Breast epithelium (tissue), 4 donors: Measurements from ENCODE around the gene IFRD1. TPM values are rescaled to one million over a fixed set of nuclear protein-coding genes. Genes with fewer than 3 reads are reported as not detected.
"Not testable (repeated sequence)": the region's sequence is repeated elsewhere in the genome, so short reads cannot be mapped to it uniquely, and the experiment has no call there.

ENCODE experiments used
- DNase-seq, 2 donors: peaks; one replicate each; pipeline ENCODE4 v3.0.0-alpha.2; 2019; ENCODE audit warnings: low spot score in 2 of 2
- H3K27ac ChIP-seq, 2 donors: fragments of 200-600 bp; sonication (generic) in 1 of 2; one replicate each; pipeline ENCODE4 v1.5.1; 2016 to 2019; ENCODE audit warnings: mild to moderate bottlenecking in 1 of 2
- H3K27me3 ChIP-seq, 2 donors: fragments of 200-600 bp; sonication (generic) in 1 of 2; one replicate each; pipeline versions ENCODE4 v1.5.1 to v1.6.0; 2017 to 2019; ENCODE audit warnings: control low read depth in 1 of 2, mild to moderate bottlenecking in 1 of 2
- H3K36me3 ChIP-seq: fragments of 200-600 bp; one replicate; pipeline ENCODE4 v1.5.1; 2019
- H3K4me1 ChIP-seq, 2 donors: fragments of 200-600 bp; sonication (generic); one replicate each; pipeline ENCODE4 v1.5.1; 2016 to 2019; ENCODE audit warnings: control low read depth in 1 of 2
- H3K4me3 ChIP-seq, 3 donors: fragments of 200-600 bp; sonication (generic); 1 replicate in 2 of 3; 2 replicates in 1 of 3; pipeline ENCODE4 v1.5.1; 2016 to 2019; ENCODE audit warnings: mild to moderate bottlenecking in 3 of 3, moderate library complexity in 2 of 3
- H3K9me3 ChIP-seq, 2 donors: fragments of 200-600 bp; sonication (generic) in 1 of 2; one replicate each; pipeline ENCODE4 v1.5.1; 2016 to 2019; ENCODE audit warnings: control low read depth in 1 of 2
- POLR2A ChIP-seq: fragments of 450-650 bp; IDR thresholded peaks from one replicate; pipeline ENCODE4 v1.6.1; 2016; ENCODE audit warnings: antibody characterized with exemption, mild to moderate bottlenecking, moderate library complexity
- POLR2AphosphoS5 ChIP-seq, 3 donors: sonication (generic); formaldehyde crosslinking; IDR thresholded peaks; one replicate each; pipeline ENCODE4 v1.6.1; 2017; ENCODE audit warnings: antibody characterized with exemption in 3 of 3
- intact Hi-C: fragments of 100-400 bp; cut with DNase I; formaldehyde crosslinking; loops from one replicate; pipeline ENCODE4 v1.15.1; 2023; ENCODE audit warnings: low total_unique reads
- total RNA-seq, 3 donors: library from RNA; depleted of rRNA; stranded (reverse); fragments of >200 nt; gene quantifications; one replicate each; pipeline ENCODE4 v1.1.0, GENCODE V29; 2016
- TF ChIP-seq, protein P1 (sequence below), 3 donors: fragments of 450-650 bp; IDR thresholded peaks; one replicate each; pipeline ENCODE4 v1.5.1; 2016 to 2017; ENCODE audit warnings: antibody characterized with exemption in 3 of 3, mild to moderate bottlenecking in 3 of 3, moderate library complexity in 3 of 3

The IFRD1 gene
- total RNA-seq, 3 donors from 2014 or later, result 82.7 to 146 (median 91.8) TPM

GRCh38 chr7:112511451-112512202 is 61.4 kb downstream of the IFRD1 start:
- Histone ChIP-seq H3K4me1 (no peaks in the 10 kb centered on the region), H3K9me3 (no peaks in the 10 kb centered on the region), H3K36me3 (no peaks in the 10 kb centered on the region), H3K27me3 (no peaks in the 10 kb centered on the region), H3K4me3 (no peak overlapping the region), H3K27ac (no peak overlapping the region)
- no peak for DNase-seq
- TF ChIP-seq POLR2AphosphoS5 (IDR thresholded peaks at IDR 0.05) (no peak), POLR2A (no peak)
- TF ChIP-seq, protein P1, sequence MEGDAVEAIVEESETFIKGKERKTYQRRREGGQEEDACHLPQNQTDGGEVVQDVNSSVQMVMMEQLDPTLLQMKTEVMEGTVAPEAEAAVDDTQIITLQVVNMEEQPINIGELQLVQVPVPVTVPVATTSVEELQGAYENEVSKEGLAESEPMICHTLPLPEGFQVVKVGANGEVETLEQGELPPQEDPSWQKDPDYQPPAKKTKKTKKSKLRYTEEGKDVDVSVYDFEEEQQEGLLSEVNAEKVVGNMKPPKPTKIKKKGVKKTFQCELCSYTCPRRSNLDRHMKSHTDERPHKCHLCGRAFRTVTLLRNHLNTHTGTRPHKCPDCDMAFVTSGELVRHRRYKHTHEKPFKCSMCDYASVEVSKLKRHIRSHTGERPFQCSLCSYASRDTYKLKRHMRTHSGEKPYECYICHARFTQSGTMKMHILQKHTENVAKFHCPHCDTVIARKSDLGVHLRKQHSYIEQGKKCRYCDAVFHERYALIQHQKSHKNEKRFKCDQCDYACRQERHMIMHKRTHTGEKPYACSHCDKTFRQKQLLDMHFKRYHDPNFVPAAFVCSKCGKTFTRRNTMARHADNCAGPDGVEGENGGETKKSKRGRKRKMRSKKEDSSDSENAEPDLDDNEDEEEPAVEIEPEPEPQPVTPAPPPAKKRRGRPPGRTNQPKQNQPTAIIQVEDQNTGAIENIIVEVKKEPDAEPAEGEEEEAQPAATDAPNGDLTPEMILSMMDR (IDR thresholded peaks at IDR 0.05), result no peak
- intact Hi-C loops, result loop anchor here (5.0 kb wide), 1 partner anchor 729 kb away; no protein-coding TSS in a partner anchor

- no peaks in the 10 kb centered on the region for H3K27me3 ChIP-seq
- H3K4me1 ChIP-seq, result no peaks in the 10 kb centered on the region
- H3K4me3 ChIP-seq, result no peak overlapping the region
- intact Hi-C loops, result loop anchor here (5.0 kb wide), 1 partner anchor 730 kb away; no protein-coding TSS in a partner anchor
- no peak for DNase-seq
- no peak overlapping the region for H3K27ac ChIP-seq
- TF ChIP-seq POLR2AphosphoS5 (IDR thresholded peaks at IDR 0.05), result no peak
- TF ChIP-seq, protein P1 (IDR thresholded peaks at IDR 0.05), result no peak
- TF ChIP-seq POLR2A, result no peak
- H3K9me3 ChIP-seq, result no peaks in the 10 kb centered on the region
- H3K36me3 ChIP-seq, result no peaks in the 10 kb centered on the region
Measured at GRCh38 chr7:112512451-112513210, 62.4 kb downstream of the IFRD1 start.

DNA sequence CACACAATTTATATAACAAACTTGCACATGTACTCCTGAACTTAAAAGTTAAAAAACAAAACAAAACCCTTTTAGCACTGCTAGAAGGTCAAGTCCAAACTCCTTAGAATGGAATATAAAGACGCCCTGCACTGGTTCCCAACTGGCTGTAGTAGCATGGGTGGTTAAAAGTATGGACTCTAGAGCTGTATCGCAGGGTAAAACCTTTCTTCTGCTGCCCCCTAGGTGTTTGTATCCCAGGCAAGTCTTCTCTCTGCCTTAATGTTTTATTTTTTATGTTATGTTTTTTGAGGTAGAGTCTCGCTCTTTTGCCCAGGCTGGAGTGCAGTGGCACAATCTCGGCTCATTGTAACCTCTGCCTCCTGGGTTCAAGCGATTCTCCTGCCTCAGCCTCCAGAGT is 65.7 kb downstream of the IFRD1 start:
- no peaks in the 10 kb centered on the region for H3K9me3 ChIP-seq
- H3K4me1 ChIP-seq, result no peaks in the 10 kb centered on the region
- DNase-seq, result no peak
- no peaks in the 10 kb centered on the region for H3K36me3 ChIP-seq
- no peak overlapping the region for H3K27ac ChIP-seq
- no peaks in the 10 kb centered on the region for H3K27me3 ChIP-seq
- H3K4me3 ChIP-seq, result no peak overlapping the region
- intact Hi-C loops, result no loop called here
- TF ChIP-seq POLR2A (no peak), POLR2AphosphoS5 (IDR thresholded peaks at IDR 0.05) (no peak)
- TF ChIP-seq, protein P1 (IDR thresholded peaks at IDR 0.05), result no peak

DNA sequence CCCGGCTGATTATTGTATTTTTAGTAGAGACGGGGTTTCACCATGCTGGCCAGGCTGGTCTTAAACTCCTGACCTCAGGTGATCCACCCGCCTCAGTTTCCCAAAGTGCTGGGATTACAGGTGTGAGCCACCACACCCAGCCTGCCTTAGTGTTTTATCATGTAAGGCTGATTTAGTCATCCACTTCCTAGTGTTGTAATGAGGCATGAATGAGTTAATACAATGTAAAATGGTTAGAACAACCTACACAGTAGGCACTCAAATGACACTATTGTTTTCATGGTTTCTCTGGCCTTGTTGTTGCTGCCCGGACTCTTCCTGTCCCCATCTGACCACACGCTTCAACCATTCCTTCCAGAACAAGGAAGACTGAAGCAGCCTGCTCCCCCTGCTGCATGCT is 66.2 kb downstream of the IFRD1 start:
- DNase-seq, H3K36me3 ChIP-seq, H3K9me3 ChIP-seq, H3K27ac ChIP-seq, H3K27me3 ChIP-seq, H3K4me1 ChIP-seq, H3K4me3 ChIP-seq, intact Hi-C loops: not testable (repeated sequence)

GRCh38 chr7:112517487-112517886 is 67.2 kb downstream of the IFRD1 start:
- intact Hi-C loops, result no loop called here
- Histone ChIP-seq H3K27ac (no peak overlapping the region), H3K36me3 (no peaks in the 10 kb centered on the region), H3K27me3 (no peaks in the 10 kb centered on the region), H3K4me3 (no peak overlapping the region), H3K9me3 (no peaks in the 10 kb centered on the region), H3K4me1 (no peaks in the 10 kb centered on the region)
- DNase-seq, result no peak
- TF ChIP-seq POLR2AphosphoS5 (IDR thresholded peaks at IDR 0.05) (no peak), POLR2A (no peak)
- TF ChIP-seq, protein P1 (IDR thresholded peaks at IDR 0.05), result no peak
